GM12864 (cell line): ENCODE data around the gene FAM161A.

Experiments used
- DNase-seq: peaks from one replicate; pipeline ENCODE4 v3.0.0-alpha.2; 2011; ENCODE audit warnings: low read depth
- H3K4me3 ChIP-seq: 2 replicates; pipeline ENCODE4 v1.5.1; 2011; ENCODE audit warnings: mild to moderate bottlenecking, low read depth, low read length, control low read depth
- TF ChIP-seq, protein P1 (sequence below): IDR thresholded peaks from 2 replicates; pipeline ENCODE4 v1.5.1; 2011; ENCODE audit warnings: low read depth, mild to moderate bottlenecking, moderate library complexity, low read length, control low read depth, inconsistent platforms; ENCODE audit errors: missing control alignments

FAM161A gene

DNA sequence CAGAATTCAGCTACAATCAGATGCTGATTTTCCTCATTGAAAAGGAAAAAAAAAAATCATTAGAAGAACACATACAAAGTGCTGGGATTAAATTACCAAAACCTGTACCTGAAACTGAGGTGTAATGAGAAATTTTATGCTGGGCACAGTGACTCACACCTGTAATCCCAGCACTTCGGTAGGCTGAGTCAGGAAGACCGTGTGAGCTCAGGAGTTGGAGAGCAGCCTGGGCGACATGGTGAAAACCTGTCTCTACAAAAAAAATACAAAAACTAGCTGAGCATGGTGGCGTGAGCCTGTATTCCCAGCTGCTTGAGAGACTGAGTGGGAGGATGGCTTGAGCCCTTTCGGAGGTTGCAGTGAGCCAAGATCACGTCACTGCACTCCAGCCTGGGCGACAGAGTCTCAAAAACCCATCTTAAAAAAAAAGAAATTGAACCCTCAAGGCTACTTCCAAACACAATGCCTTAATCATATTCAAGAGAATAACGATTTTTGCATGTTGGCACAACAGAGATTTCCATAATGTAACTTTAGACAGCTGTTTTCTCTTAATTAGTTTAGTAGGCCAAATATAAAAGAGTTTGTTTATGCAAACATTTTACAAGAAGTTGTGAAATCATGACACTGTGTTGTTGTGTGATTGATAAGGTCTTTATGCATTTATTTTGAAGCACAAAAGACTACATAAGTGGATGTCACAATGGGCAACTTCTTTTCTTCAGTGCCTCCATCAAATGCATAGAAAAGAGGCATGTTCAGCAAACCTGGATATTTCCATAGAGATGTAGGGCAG is 63.9 kb downstream of the FAM161A start:
- TF ChIP-seq, protein P1, sequence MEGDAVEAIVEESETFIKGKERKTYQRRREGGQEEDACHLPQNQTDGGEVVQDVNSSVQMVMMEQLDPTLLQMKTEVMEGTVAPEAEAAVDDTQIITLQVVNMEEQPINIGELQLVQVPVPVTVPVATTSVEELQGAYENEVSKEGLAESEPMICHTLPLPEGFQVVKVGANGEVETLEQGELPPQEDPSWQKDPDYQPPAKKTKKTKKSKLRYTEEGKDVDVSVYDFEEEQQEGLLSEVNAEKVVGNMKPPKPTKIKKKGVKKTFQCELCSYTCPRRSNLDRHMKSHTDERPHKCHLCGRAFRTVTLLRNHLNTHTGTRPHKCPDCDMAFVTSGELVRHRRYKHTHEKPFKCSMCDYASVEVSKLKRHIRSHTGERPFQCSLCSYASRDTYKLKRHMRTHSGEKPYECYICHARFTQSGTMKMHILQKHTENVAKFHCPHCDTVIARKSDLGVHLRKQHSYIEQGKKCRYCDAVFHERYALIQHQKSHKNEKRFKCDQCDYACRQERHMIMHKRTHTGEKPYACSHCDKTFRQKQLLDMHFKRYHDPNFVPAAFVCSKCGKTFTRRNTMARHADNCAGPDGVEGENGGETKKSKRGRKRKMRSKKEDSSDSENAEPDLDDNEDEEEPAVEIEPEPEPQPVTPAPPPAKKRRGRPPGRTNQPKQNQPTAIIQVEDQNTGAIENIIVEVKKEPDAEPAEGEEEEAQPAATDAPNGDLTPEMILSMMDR: no peak
- DNase-seq: no peak
- H3K4me3 ChIP-seq: no peak overlapping the region

DNA sequence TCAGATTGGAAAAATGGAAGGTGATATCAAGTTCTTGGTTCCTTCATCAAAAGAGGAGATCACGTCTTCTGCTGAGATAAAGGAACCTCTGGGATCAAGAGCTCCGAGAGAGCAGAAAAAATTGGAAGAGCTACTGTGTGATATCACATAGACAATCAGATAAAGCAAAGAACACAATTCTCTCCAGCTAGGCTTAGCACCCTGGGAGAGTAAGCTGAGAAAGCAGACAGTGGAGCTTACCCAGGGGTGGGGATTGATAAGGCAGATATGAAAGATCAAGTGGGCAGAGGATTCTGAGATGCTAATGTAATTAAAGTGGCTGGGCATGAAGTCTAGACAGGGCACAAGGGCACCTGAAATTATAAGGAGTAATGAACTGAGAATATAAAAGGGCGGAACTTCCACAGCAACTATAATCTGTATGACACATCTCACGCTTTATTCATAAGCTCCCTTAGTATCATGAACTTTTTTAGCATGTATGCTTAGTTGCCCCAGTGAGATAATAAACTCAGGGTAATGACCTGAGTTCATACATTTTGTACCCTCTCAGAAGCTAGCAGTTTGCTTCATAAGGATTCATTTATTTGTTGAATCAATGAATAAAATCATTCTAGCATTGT is 65.8 kb downstream of the FAM161A start:
- TF ChIP-seq, protein P1: no peak
- DNase-seq: no peak
- H3K4me3 ChIP-seq: no peak overlapping the region

DNA sequence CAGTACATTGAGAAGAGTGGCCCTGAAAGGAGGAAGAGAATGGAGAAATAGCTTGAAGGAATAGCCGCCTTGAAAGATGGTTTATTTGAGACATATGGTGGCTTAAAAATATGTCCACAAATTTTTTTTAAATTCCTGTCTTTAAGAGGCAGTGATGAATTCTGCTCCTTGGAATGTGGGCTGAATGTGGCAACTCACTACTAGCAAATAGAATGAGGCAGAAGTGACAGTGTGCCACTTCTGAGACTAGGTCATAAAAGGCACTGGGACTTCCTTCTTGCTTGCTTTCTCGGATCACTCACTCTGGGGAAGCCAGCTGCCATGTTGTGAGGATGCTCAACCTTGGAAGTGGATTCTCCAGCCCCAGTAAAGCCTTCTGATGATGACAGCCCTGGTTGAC is 67.0 kb downstream of the FAM161A start:
- H3K4me3 ChIP-seq: no peak overlapping the region
- no peak for DNase-seq
- TF ChIP-seq, protein P1: no peak

DNA sequence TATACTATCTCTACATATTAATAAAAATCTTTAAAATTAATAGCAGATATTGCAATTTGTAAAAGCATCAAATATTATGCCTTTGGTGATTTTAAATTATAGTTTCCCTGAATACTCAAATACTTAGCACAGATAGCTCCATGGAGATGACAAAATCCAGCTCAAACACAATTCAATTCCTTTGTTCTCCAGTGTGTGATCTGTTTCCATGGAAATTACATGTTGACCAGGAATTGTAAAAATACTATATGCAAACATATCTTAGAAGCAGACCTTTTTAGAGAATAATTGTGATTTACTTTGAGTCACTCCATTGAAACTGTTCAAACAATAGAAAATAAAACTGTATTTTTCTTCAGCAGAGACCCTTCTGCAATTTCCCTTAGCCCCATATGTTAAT is 68.3 kb downstream of the FAM161A start:
- TF ChIP-seq, protein P1: no peak
- no peak for DNase-seq
- no peak overlapping the region for H3K4me3 ChIP-seq

DNA sequence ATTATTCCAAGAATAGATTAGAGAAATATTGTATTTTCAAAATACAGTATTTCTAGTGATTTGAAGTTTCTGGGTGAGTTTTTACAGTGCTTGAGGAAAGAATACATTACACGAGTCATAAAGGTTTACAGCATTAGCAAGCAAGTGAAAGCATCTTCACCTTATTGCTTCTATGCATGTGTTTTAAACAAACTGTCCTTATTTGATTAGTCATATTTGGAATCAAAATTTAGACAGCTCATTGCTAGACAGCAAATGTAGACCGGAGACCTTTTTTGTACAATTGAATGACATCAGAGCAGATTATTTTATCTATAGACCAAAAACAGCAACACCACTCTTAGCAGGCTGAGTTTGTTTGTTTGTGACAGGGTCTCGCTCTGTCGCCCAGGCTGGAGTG is 69.2 kb downstream of the FAM161A start:
- no peak for DNase-seq
- TF ChIP-seq, protein P1: no peak
- H3K4me3 ChIP-seq: no peak overlapping the region

DNA sequence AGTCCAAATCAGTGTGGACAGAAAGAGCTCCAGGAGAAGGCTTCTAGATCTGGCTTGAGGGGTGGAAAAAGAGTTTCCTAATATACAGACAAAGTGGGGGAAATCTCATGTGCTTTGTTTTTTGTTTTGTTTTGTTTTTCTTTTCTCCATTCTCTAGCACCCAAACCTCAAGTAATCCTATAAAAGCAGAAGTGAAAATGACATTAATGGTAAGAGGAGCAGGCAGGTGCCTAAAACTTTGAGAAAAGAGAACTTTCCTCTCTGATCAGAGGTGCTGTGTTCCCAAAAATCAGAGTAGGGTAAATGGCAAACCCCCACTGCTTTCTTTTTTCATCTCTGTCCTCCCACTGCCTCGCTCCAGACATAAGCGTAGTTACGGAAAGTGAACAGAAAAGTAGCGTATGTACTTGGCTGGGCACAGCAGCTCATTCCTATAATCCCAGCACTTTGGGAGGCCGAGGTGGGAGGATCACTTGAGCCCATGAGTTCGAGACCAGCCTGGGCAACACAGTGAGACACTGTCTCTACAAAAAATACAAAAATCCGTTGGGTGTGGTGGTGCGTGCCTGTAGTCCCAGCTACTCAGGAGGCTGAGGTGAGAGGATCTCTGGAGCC is 77.8 kb downstream of the FAM161A start:
- peak; percentile 41 for DNase-seq
- TF ChIP-seq, protein P1: no peak
- no peak overlapping the region for H3K4me3 ChIP-seq
